PFSK-1 (cell line): ENCODE measurements around the gene PPM1K.

ENCODE experiments used
- FOXP2 ChIP-seq: optimal IDR thresholded peaks from 2 replicates; pipeline ENCODE3; 2011; ENCODE audit warnings: borderline replicate concordance, control low read depth, inconsistent platforms; ENCODE audit not compliant: insufficient read depth; ENCODE audit errors: extremely low read length, extremely low read depth
- POLR2AphosphoS5 ChIP-seq: IDR thresholded peaks from 2 replicates; pipeline ENCODE4 v1.6.1; 2012; ENCODE audit warnings: low read depth, mild to moderate bottlenecking, control low read depth, low read length, moderate library complexity
- REST ChIP-seq, 2 experiments: IDR thresholded peaks; 2 replicates each; pipeline versions ENCODE4 v1.6.1 to v1.8.0; 2011 to 2012; ENCODE audit warnings: low read depth in 2 of 2, low read length in 2 of 2, control low read depth in 1 of 2, inconsistent platforms in 1 of 2, mild to moderate bottlenecking in 1 of 2, moderate library complexity in 1 of 2; ENCODE audit not compliant: insufficient read depth in 1 of 2
- SIN3A ChIP-seq: IDR thresholded peaks from 2 replicates; pipeline ENCODE4 v1.6.1; 2012; ENCODE audit warnings: mild to moderate bottlenecking, low read length, moderate library complexity, borderline replicate concordance; ENCODE audit not compliant: insufficient read depth
- TAF1 ChIP-seq: IDR thresholded peaks from 2 replicates; pipeline ENCODE4 v1.6.1; 2012; ENCODE audit warnings: low read length, control low read depth, borderline replicate concordance; ENCODE audit not compliant: insufficient read depth

The PPM1K gene

DNA sequence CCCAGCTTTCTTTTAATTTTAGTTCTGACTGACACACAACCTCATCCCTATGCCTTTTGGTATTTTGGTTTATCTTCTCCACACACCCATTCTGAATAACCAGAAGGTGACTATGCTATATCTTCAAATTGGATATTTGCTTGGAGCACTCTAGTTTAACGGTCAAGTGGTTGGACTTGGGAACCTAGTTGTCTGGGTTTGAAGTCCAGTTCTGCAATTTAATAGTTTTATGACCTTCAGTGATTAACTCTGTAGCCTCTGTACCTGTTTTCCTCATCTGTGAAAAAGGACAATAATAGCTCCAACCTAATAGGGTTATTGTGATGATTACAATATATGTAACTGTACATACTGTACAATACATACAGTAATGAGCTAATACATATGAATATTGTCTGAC, 20.0 kb downstream of the PPM1K start:
- no peak for TF ChIP-seq REST (IDR thresholded peaks at IDR 0.05; ENCODE audit: insufficient read depth in 1 of 2, low read depth in 2 of 2, low read length in 2 of 2)
- TF ChIP-seq FOXP2, result no peak
- no peak for TF ChIP-seq SIN3A
- no peak for TF ChIP-seq POLR2AphosphoS5
- no peak for TF ChIP-seq TAF1

GRCh38 chr4:88257726-88258125, 26.6 kb downstream of the PPM1K start:
- TF ChIP-seq REST (IDR thresholded peaks at IDR 0.05; ENCODE audit: insufficient read depth in 1 of 2, low read depth in 2 of 2, low read length in 2 of 2) (no peak), POLR2AphosphoS5 (no peak), FOXP2 (no peak), TAF1 (no peak), SIN3A (no peak)

DNA sequence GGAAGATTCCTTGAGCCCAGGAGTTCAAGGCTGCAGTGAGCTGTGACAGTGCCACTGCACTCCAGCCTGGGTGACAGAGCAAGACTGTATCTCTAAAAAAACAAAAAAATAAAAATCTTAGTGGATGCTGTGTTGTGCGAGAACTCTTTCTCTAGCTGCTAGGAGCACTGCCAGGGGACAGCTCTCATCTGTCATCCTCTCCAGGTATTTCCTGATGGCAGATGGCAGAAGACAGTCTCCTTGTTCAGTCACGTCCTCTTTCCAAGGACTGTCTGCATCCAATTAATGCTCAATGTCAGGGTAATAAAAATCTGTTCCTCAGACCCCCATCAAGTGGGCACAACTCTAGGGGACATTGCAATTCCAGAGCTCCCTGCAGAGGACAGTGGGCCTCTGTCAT, 29.2 kb downstream of the PPM1K start:
- TF ChIP-seq FOXP2 (no peak), TAF1 (no peak), SIN3A (no peak), REST (IDR thresholded peaks at IDR 0.05; ENCODE audit: insufficient read depth in 1 of 2, low read depth in 2 of 2, low read length in 2 of 2) (no peak), POLR2AphosphoS5 (no peak)

- TF ChIP-seq REST (IDR thresholded peaks at IDR 0.05; ENCODE audit: insufficient read depth in 1 of 2, low read depth in 2 of 2, low read length in 2 of 2) (no peak), POLR2AphosphoS5 (no peak), SIN3A (no peak), TAF1 (no peak), FOXP2 (no peak)
Measured at GRCh38 chr4:88251924-88252323, 32.4 kb downstream of the PPM1K start.

DNA sequence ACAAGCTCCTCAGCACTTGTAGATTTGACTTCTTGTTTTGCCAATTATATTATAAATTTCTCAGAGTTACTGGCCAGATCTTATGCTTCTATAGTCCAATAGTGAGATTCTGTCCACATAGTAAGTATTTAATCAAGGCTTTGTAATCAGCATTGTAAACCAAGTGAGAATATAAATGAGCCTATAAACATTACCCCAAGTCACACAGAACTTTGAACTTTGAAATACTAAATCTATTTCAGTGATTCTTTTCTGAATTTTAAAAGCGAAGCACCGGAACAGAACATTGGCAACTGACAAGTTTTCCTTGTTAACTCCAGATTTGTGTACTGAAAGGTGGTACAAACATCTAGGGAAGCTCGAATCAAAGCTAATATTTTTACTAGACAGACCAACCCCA, 37.2 kb downstream of the PPM1K start:
- TF ChIP-seq TAF1 (no peak), FOXP2 (no peak), POLR2AphosphoS5 (no peak), REST (IDR thresholded peaks at IDR 0.05; ENCODE audit: insufficient read depth in 1 of 2, low read depth in 2 of 2, low read length in 2 of 2) (no peak), SIN3A (no peak)
